OCI-LY1 (cell line): Measurements from ENCODE around the gene FANCG.

Experiments used
- EZH2 ChIP-seq: fragments of 200-600 bp; sonication (generic), shearing (Covaris generic); IDR thresholded peaks from 2 replicates; pipeline ENCODE4 v1.8.0; 2017; ENCODE audit warnings: borderline replicate concordance, mixed run types, mild to moderate bottlenecking, antibody characterized with exemption, low read length, moderate library complexity, mixed read lengths
- TF ChIP-seq, protein P1 (sequence below): fragments of 200-600 bp; sonication (generic), shearing (Covaris generic); IDR thresholded peaks from 2 replicates; pipeline ENCODE4 v1.5.1; 2017; ENCODE audit warnings: mild to moderate bottlenecking, antibody characterized with exemption, low read length, moderate library complexity, mixed read lengths

DNA sequence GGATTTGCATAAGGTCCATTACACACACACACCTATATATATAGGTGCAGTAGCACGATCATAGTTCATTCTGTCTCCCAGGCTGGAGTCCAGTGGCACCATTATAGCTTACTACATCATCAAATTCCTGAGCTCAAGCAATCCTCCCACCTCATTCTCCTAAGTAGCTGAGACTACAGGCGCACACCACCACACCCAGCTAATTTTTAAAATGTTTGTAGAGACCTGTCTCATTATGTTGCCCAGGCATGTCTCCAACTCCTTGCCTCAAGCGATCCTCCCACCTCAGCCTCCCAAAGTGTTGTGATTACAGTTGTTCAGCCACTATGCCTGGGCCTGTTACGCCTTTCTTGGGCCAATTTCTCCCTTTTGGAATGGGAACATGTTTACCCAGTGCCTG, 50.5 kb downstream of the FANCG start:
- TF ChIP-seq, protein P1, sequence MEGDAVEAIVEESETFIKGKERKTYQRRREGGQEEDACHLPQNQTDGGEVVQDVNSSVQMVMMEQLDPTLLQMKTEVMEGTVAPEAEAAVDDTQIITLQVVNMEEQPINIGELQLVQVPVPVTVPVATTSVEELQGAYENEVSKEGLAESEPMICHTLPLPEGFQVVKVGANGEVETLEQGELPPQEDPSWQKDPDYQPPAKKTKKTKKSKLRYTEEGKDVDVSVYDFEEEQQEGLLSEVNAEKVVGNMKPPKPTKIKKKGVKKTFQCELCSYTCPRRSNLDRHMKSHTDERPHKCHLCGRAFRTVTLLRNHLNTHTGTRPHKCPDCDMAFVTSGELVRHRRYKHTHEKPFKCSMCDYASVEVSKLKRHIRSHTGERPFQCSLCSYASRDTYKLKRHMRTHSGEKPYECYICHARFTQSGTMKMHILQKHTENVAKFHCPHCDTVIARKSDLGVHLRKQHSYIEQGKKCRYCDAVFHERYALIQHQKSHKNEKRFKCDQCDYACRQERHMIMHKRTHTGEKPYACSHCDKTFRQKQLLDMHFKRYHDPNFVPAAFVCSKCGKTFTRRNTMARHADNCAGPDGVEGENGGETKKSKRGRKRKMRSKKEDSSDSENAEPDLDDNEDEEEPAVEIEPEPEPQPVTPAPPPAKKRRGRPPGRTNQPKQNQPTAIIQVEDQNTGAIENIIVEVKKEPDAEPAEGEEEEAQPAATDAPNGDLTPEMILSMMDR: no peak
- TF ChIP-seq EZH2: no peak
